GM06990 (cell line): ENCODE data around the gene PDZRN4.
"Not testable (repeated sequence)": the region's sequence is repeated elsewhere in the genome, so short reads cannot be mapped to it uniquely, and the experiment has no call there.

Source experiments
- DNase-seq: peaks from one replicate; pipeline ENCODE4 v3.0.0-alpha.2; 2011; ENCODE audit not compliant: insufficient read length; ENCODE audit errors: extremely low read depth
- H3K27me3 ChIP-seq: replicated peaks from 2 replicates; pipeline ENCODE4 v1.6.0; 2011; ENCODE audit warnings: low read length; ENCODE audit not compliant: control insufficient read depth, insufficient read depth
- H3K36me3 ChIP-seq: 2 replicates; pipeline ENCODE4 v1.5.1; 2011; ENCODE audit warnings: low read length; ENCODE audit not compliant: control insufficient read depth, insufficient read depth
- H3K4me3 ChIP-seq: replicated peaks from 2 replicates; pipeline ENCODE4 v1.5.1; 2011; ENCODE audit warnings: low read depth, mild to moderate bottlenecking, control low read depth, low read length
- CTCF ChIP-seq: IDR thresholded peaks from 2 replicates; pipeline ENCODE4 v1.5.1; 2011; ENCODE audit warnings: low read length, control low read depth, mild to moderate bottlenecking, inconsistent platforms; ENCODE audit not compliant: insufficient read depth, poor library complexity, severe bottlenecking

Gene PDZRN4

GRCh38 chr12:41304526-41304925, 116.4 kb downstream of the PDZRN4 start:
- no peak for DNase-seq
- TF ChIP-seq CTCF = no peak
- Histone ChIP-seq H3K4me3 (no peak overlapping the region), H3K27me3 (no peaks in the 10 kb centered on the region), H3K36me3 (no peaks in the 10 kb centered on the region)

- Histone ChIP-seq H3K27me3 (no peaks in the 10 kb centered on the region), H3K4me3 (no peak overlapping the region), H3K36me3 (no peaks in the 10 kb centered on the region)
- no peak for TF ChIP-seq CTCF
- DNase-seq = no peak
Measured at GRCh38 chr12:41310367-41310766, 122.2 kb downstream of the PDZRN4 start.

- H3K27me3 ChIP-seq = no peaks in the 10 kb centered on the region
- TF ChIP-seq CTCF = no peak
Measured at GRCh38 chr12:41311883-41312282, 123.8 kb downstream of the PDZRN4 start.

GRCh38 chr12:41312451-41312850, 124.3 kb downstream of the PDZRN4 start:
- DNase-seq, H3K4me3 ChIP-seq, H3K36me3 ChIP-seq, H3K27me3 ChIP-seq: not testable (repeated sequence)

More at GRCh38 chr12:41311883-41312282, 123.8 kb downstream of the PDZRN4 start:
- no peak for DNase-seq
- no peak overlapping the region for H3K4me3 ChIP-seq
- no peaks in the 10 kb centered on the region for H3K36me3 ChIP-seq

- TF ChIP-seq CTCF = no peak
- no peaks in the 10 kb centered on the region for H3K36me3 ChIP-seq
- DNase-seq = no peak
- no peaks in the 10 kb centered on the region for H3K27me3 ChIP-seq
- H3K4me3 ChIP-seq = no peak overlapping the region
Measured at GRCh38 chr12:41325336-41325735, 137.2 kb downstream of the PDZRN4 start.

- Histone ChIP-seq H3K36me3 (no peaks in the 10 kb centered on the region), H3K4me3 (no peak overlapping the region), H3K27me3 (no peaks in the 10 kb centered on the region)
- TF ChIP-seq CTCF = no peak
- DNase-seq = no peak
Measured at GRCh38 chr12:41327096-41327895, 139.2 kb downstream of the PDZRN4 start.
